Esophagus squamous epithelium (tissue), 4 donors: ENCODE data around the gene EIPR1.

ENCODE experiments used
- CTCF ChIP-seq, 6 experiments: fragments of 450-650 bp in 4 of 6; fragments of 200-600 bp in 2 of 6; sonication (generic) in 2 of 6; IDR thresholded peaks; one replicate each; pipeline ENCODE4 v1.5.1; 2016 to 2019; ENCODE audit warnings: antibody characterized with exemption in 6 of 6, mild to moderate bottlenecking in 4 of 6, moderate library complexity in 4 of 6
- POLR2A ChIP-seq, 4 donors: fragments of 450-650 bp; IDR thresholded peaks; one replicate each; pipeline ENCODE4 v1.6.1; 2017; ENCODE audit warnings: antibody characterized with exemption in 4 of 4, mild to moderate bottlenecking in 4 of 4, moderate library complexity in 3 of 4

- TF ChIP-seq CTCF (IDR thresholded peaks at IDR 0.05) (no peak), POLR2A (IDR thresholded peaks at IDR 0.05) (no peak)
Measured at GRCh38 chr2:3192281-3192818, 185.3 kb downstream of the EIPR1 start.
